Testis (tissue), 3 donors: ENCODE results near the gene ACOX1. TPM values are rescaled to one million over a fixed set of nuclear protein-coding genes. Genes with fewer than 3 reads are reported as not detected.

Experiments
- DNase-seq: peaks from one replicate; pipeline ENCODE4 v3.0.0-alpha.2; 2019
- H3K27ac ChIP-seq, 2 donors: fragments of 200-600 bp; sonication (generic); one replicate each; pipeline ENCODE4 v1.5.1; 2019
- H3K27me3 ChIP-seq: fragments of 200-600 bp; sonication (generic); one replicate; pipeline ENCODE4 v1.5.1; 2019
- H3K36me3 ChIP-seq: fragments of 200-600 bp; sonication (generic); one replicate; pipeline ENCODE4 v1.5.1; 2017; ENCODE audit warnings: low read depth; ENCODE audit errors: missing control alignments
- H3K4me1 ChIP-seq: fragments of 200-600 bp; sonication (generic); one replicate; pipeline ENCODE4 v1.5.1; 2019
- H3K4me3 ChIP-seq, 2 donors: fragments of 200-600 bp; sonication (generic); one replicate each; pipeline ENCODE4 v1.5.1; 2017 to 2019
- H3K9me3 ChIP-seq: fragments of 200-600 bp; sonication (generic); one replicate; pipeline ENCODE4 v1.5.1; 2017
- POLR2A ChIP-seq: fragments of 450-650 bp; IDR thresholded peaks from one replicate; pipeline ENCODE4 v1.6.1; 2017; ENCODE audit warnings: antibody characterized with exemption, mild to moderate bottlenecking, moderate library complexity
- WGBS, 2 donors: methylation state at CpG; one replicate each; pipeline ENCODE4 v1.1.5; 2018; 5-methylcytosine and 5-hydroxymethylcytosine counted together
- intact Hi-C: fragments of 100-400 bp; cut with DNase I; formaldehyde crosslinking; loops from one replicate; pipeline ENCODE4 v1.15.1; 2023; ENCODE audit warnings: low total_unique reads
- polyA plus RNA-seq: library from polyadenylated mRNA; stranded (reverse); fragments of 350-450 nt; fragmentation: Illumina TruSeq; extraction: RNeasy Lipid Tissue Mini Kit (QIAGEN cat#74804); gene quantifications from one replicate; pipeline ENCODE4 v1.2.3, GENCODE V29; 2014; ENCODE audit warnings: low read depth, low replicate concordance; ENCODE audit not compliant: insufficient read depth
- total RNA-seq, 2 donors: library from RNA; depleted of rRNA; stranded (reverse); fragments of >200 nt; gene quantifications; one replicate each; pipeline ENCODE4 v1.2.3, GENCODE V29; 2016
- TF ChIP-seq, protein P1 (sequence below), 3 experiments: fragments of 450-650 bp in 2 of 3; fragments of 200-600 bp in 1 of 3; sonication (generic) in 1 of 3; IDR thresholded peaks; one replicate each; pipeline ENCODE4 v1.5.1; 2016 to 2019; ENCODE audit warnings: antibody characterized with exemption in 3 of 3, mild to moderate bottlenecking in 2 of 3, moderate library complexity in 1 of 3

The ACOX1 gene
- total and polyA plus RNA-seq, 3 donors from 2014 or later, result 24.1 to 77.7 (median 64.1) TPM

DNA sequence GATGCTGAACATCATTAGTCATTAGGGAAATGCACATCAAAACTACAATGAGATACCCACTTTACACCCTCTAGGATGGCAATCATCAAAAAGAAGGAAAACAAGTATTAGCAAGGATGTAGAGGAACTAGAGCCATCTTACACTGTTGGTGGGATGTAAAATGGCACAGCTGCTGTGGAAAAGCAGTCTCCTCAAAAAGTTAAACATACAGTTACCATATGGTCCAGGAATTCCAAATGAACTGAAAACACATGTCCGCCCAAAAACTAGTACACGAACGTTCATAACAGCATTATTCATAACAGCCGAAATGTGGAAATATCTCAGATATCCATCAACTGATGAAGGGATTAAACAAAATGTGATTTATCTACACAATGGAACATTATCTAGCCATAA, 45.2 kb downstream of the ACOX1 start:
- no peak for DNase-seq
- Histone ChIP-seq H3K27ac (no peak overlapping the region), H3K36me3 (no peaks in the 10 kb centered on the region), H3K4me1 (peaks cover 6% of the 10 kb centered on the region), H3K9me3 (no peaks in the 10 kb centered on the region), H3K27me3 (no peaks in the 10 kb centered on the region), H3K4me3 (no peak overlapping the region)
- TF ChIP-seq POLR2A, result no peak
- TF ChIP-seq, protein P1, sequence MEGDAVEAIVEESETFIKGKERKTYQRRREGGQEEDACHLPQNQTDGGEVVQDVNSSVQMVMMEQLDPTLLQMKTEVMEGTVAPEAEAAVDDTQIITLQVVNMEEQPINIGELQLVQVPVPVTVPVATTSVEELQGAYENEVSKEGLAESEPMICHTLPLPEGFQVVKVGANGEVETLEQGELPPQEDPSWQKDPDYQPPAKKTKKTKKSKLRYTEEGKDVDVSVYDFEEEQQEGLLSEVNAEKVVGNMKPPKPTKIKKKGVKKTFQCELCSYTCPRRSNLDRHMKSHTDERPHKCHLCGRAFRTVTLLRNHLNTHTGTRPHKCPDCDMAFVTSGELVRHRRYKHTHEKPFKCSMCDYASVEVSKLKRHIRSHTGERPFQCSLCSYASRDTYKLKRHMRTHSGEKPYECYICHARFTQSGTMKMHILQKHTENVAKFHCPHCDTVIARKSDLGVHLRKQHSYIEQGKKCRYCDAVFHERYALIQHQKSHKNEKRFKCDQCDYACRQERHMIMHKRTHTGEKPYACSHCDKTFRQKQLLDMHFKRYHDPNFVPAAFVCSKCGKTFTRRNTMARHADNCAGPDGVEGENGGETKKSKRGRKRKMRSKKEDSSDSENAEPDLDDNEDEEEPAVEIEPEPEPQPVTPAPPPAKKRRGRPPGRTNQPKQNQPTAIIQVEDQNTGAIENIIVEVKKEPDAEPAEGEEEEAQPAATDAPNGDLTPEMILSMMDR (IDR thresholded peaks at IDR 0.05), result no peak
- intact Hi-C loops, result no loop called here
- 88 to 90% methylated on average over 4 of the region's 4 CpGs for WGBS, 2 donors

DNA sequence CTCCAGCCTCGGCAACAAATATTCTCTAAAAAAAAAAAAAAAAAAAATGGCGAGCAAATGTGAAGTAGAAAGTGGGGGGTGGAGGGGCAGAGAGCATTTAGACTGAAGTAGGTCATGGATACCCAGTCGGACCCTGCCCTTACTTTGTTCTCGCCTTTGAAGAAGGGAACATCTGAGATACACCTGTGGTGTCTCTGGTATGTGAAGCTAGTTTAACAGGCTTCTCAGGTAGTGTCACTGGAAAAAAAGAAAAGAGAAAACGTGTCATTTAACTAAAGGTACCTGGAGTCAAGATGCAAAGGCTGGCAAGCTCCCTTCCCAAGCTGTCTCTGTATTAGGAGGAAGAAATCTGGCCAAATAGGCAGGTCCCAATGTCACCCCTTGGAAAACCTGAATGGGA, 46.1 kb downstream of the ACOX1 start:
- no peak overlapping the region for H3K27ac ChIP-seq
- DNase-seq, result no peak
- TF ChIP-seq, protein P1 (IDR thresholded peaks at IDR 0.05), result no peak
- no peak for TF ChIP-seq POLR2A
- H3K9me3 ChIP-seq, result no peaks in the 10 kb centered on the region
- no peak overlapping the region for H3K4me3 ChIP-seq
- 88 to 95% methylated on average over 5 of the region's 5 CpGs for WGBS, 2 donors
- H3K4me1 ChIP-seq, result peaks cover 6% of the 10 kb centered on the region
- intact Hi-C loops, result no loop called here
- H3K36me3 ChIP-seq, result no peaks in the 10 kb centered on the region
- no peaks in the 10 kb centered on the region for H3K27me3 ChIP-seq

DNA sequence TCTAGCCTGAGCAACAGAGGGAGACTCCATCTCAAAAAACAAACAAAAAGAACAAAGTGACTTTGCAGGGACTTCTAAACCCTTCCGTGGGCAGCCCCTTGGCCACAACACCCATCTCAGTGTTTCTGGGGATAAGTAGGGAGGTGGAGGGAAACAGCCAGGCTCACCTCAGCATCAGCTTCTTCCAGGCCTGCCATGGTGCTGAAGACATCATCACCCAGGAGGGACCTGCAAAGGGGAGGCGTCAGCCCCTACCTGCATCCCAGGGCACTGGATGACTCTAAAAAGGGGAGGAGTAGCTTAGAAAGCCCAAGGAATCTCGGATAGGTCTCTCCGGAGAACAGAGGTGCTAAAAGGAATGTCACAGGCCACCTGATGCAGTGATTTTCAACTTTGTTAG, 47.9 kb downstream of the ACOX1 start:
- Histone ChIP-seq H3K27ac (no peak overlapping the region), H3K36me3 (no peaks in the 10 kb centered on the region), H3K4me3 (no peak overlapping the region), H3K4me1 (peaks cover 6% of the 10 kb centered on the region), H3K27me3 (no peaks in the 10 kb centered on the region), H3K9me3 (no peaks in the 10 kb centered on the region)
- no peak for TF ChIP-seq POLR2A
- TF ChIP-seq, protein P1 (IDR thresholded peaks at IDR 0.05), result no peak
- intact Hi-C loops, result no loop called here
- no peak for DNase-seq
- 87 to 94% methylated on average over 4 of the region's 4 CpGs for WGBS, 2 donors

DNA sequence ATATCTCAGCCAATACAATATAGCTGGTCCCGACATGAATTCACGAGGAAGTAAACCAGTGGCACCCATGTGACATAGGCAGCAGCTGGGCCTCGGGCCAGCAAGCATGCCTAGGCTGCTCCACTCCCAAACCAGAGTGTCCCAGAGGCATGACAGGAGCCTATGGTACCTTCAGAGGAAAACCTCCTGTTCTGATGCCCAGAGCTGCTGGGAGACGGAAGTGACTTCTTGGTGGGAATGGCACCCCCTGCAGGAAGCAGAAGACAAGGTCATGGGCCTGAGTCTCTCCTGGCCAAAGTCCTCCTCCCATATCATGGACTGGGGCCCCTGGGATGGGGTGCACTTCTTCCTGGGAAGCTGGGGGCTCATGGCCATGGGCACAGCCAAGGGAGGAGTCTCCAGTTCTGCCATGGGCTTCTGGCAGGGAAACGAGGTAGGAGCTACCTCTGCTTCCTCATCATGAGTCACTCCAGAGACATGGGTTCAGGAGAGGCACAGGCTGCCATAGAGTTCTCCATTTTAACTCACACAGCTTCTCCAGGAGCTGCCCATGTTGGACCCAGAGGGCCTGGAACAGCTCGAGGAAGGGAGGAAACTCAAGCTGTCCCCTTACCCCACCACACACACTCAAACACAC, 51.6 kb downstream of the ACOX1 start:
- no peak overlapping the region for H3K4me3 ChIP-seq
- H3K9me3 ChIP-seq, result no peaks in the 10 kb centered on the region
- intact Hi-C loops, result no loop called here
- no peaks in the 10 kb centered on the region for H3K36me3 ChIP-seq
- H3K4me1 ChIP-seq, result peaks cover 20% of the 10 kb centered on the region
- no peak overlapping the region for H3K27ac ChIP-seq
- no peak for TF ChIP-seq POLR2A
- TF ChIP-seq, protein P1 (IDR thresholded peaks at IDR 0.05), result peak in 1 of 3 experiments; percentile 14
- 83 to 88% methylated on average over 6 of the region's 6 CpGs for WGBS, 2 donors
- no peaks in the 10 kb centered on the region for H3K27me3 ChIP-seq
- no peak for DNase-seq

DNA sequence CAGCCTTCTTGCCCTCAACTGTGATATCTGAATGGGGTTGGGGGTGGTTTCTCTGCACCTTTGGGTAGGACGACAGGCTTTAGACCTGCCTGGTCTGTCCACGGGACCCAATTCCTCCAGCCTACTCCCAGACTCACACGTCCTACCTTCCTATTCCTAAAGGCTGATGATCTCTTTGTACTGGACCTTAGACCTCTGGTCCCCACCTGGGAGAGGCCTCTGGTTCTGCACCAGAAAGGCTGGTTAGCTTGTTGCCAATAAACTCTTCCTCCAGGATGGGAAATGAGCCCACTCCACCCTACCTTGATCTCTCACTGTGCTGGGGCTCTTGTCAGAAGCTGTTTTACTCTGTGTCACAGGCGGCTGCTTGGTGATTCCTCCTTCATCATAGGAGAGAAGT, 52.5 kb downstream of the ACOX1 start:
- H3K4me1 ChIP-seq, result peaks cover 19% of the 10 kb centered on the region
- H3K27ac ChIP-seq, result no peak overlapping the region
- H3K36me3 ChIP-seq, result no peaks in the 10 kb centered on the region
- WGBS, 2 donors, result 89 to 97% methylated on average over 3 to 4 of the region's 4 CpGs
- TF ChIP-seq, protein P1 (IDR thresholded peaks at IDR 0.05), result no peak
- TF ChIP-seq POLR2A, result no peak
- DNase-seq, result no peak
- H3K4me3 ChIP-seq, result no peak overlapping the region
- intact Hi-C loops, result no loop called here
- no peaks in the 10 kb centered on the region for H3K9me3 ChIP-seq
- H3K27me3 ChIP-seq, result no peaks in the 10 kb centered on the region
